Ovary (tissue), 9 donors: ENCODE data around the gene CFAP43. TPM values are rescaled to one million over a fixed set of nuclear protein-coding genes. Genes with fewer than 3 reads are reported as not detected.
"Not testable (repeated sequence)": the region's sequence is repeated elsewhere in the genome, so short reads cannot be mapped to it uniquely, and the experiment has no call there.

Experiments
- DNase-seq, 5 donors: peaks; one replicate each; pipeline ENCODE4 v3.0.0-alpha.2; 2019 to 2020
- H3K27ac ChIP-seq, 2 donors: fragments of 200-600 bp; one replicate each; pipeline versions ENCODE4 v1.5.1 to v1.8.0; 2019 to 2022
- H3K27me3 ChIP-seq: fragments of 200-600 bp; one replicate; pipeline ENCODE4 v1.8.0; 2022
- H3K36me3 ChIP-seq: fragments of 200-600 bp; sonication (generic); one replicate; pipeline ENCODE4 v1.5.1; 2019
- H3K4me1 ChIP-seq: one replicate; pipeline ENCODE4 v1.8.1; 2013; ENCODE audit warnings: mild to moderate bottlenecking, moderate library complexity; ENCODE audit not compliant: insufficient read depth
- H3K4me3 ChIP-seq: fragments of 200-600 bp; sonication (generic); one replicate; pipeline ENCODE4 v1.5.1; 2017
- H3K9me3 ChIP-seq, 2 donors: fragments of 200-600 bp in 1 of 2; sonication (generic) in 1 of 2; one replicate each; pipeline versions ENCODE4 v1.5.1 to v1.8.1; 2013 to 2019; ENCODE audit warnings: mild to moderate bottlenecking in 1 of 2, moderate library complexity in 1 of 2
- EP300 ChIP-seq: sonication (generic); formaldehyde crosslinking; IDR thresholded peaks from one replicate; pipeline ENCODE4 v1.6.1; 2017; ENCODE audit warnings: antibody characterized with exemption
- POLR2A ChIP-seq: fragments of 450-650 bp; IDR thresholded peaks from one replicate; pipeline ENCODE4 v1.6.1; 2017; ENCODE audit warnings: antibody characterized with exemption, mild to moderate bottlenecking, moderate library complexity
- WGBS, 3 donors: extraction: QIAGEN DNeasy Blood & Tissue Kit in 1 of 3; methylation state at CpG; one replicate each; pipeline versions ENCODE4 v1.1.5 to v1.1.7; 2013 to 2017; 5-methylcytosine and 5-hydroxymethylcytosine counted together
- intact Hi-C, 4 donors: fragments of 100-400 bp; cut with DNase I; formaldehyde crosslinking; loops; one replicate each; pipeline versions ENCODE4 v1.11.0 to v1.15.1; 2022 to 2023
- polyA plus RNA-seq, 2 donors: library from polyadenylated mRNA; stranded (reverse); fragments of 200-250 nt in 1 of 2; fragments of 350-450 nt in 1 of 2; fragmentation: Illumina TruSeq in 1 of 2; extraction: RNeasy Lipid Tissue Mini Kit (QIAGEN cat#74804) in 1 of 2; gene quantifications; one replicate each; pipeline ENCODE4 v1.2.3, GENCODE V29; 2013 to 2014
- total RNA-seq, 7 donors: library from RNA; depleted of rRNA in 2 of 7; stranded (reverse); fragments of >200 nt in 2 of 7; fragmentation: NEBNext Ultra II Directional in 3 of 7; extraction: Animal tissue kit (Norgen Biotek cat#: 25700) in 3 of 7; gene quantifications; one replicate each; pipeline versions ENCODE4 v1.1.0 to v1.2.4, GENCODE V29; 2016 to 2023
- TF ChIP-seq, protein P1 (sequence below), 3 donors: fragments of 450-650 bp in 2 of 3; fragments of 200-600 bp in 1 of 3; IDR thresholded peaks; one replicate each; pipeline versions ENCODE4 v1.5.1 to v1.8.0; 2016 to 2022; ENCODE audit warnings: antibody characterized with exemption in 3 of 3, mild to moderate bottlenecking in 1 of 3
- donor health status: DM: no; HTN: no; CAD: no; lungs with moderate emphysema.
- donor health status: DM: no; HTN: no; CAD: no.
- donor health status: Bipolar disorder and iron deficiency.
- donor health status: DM: yes; HTN: yes; CAD: no.
- donor health status: DM: no; HTN: no; CAD: no.
- donor health status: DM: yes; HTN: yes; CAD: no.

CFAP43 gene
- total and polyA plus RNA-seq, 9 donors: 1.1 to 58.6 (median 2.6) TPM

- no peak overlapping the region for H3K27ac ChIP-seq
- H3K4me1 ChIP-seq: peaks cover 4% of the 10 kb centered on the region
- intact Hi-C loops: no loop called here
- H3K9me3 ChIP-seq: no peaks in the 10 kb centered on the region
- no peak for DNase-seq
- TF ChIP-seq, protein P1, sequence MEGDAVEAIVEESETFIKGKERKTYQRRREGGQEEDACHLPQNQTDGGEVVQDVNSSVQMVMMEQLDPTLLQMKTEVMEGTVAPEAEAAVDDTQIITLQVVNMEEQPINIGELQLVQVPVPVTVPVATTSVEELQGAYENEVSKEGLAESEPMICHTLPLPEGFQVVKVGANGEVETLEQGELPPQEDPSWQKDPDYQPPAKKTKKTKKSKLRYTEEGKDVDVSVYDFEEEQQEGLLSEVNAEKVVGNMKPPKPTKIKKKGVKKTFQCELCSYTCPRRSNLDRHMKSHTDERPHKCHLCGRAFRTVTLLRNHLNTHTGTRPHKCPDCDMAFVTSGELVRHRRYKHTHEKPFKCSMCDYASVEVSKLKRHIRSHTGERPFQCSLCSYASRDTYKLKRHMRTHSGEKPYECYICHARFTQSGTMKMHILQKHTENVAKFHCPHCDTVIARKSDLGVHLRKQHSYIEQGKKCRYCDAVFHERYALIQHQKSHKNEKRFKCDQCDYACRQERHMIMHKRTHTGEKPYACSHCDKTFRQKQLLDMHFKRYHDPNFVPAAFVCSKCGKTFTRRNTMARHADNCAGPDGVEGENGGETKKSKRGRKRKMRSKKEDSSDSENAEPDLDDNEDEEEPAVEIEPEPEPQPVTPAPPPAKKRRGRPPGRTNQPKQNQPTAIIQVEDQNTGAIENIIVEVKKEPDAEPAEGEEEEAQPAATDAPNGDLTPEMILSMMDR (IDR thresholded peaks at IDR 0.05): no peak
- no peak for TF ChIP-seq EP300
- no peak for TF ChIP-seq POLR2A
- no peak overlapping the region for H3K4me3 ChIP-seq
- H3K36me3 ChIP-seq: no peaks in the 10 kb centered on the region
- H3K27me3 ChIP-seq: no peaks in the 10 kb centered on the region
Measured at GRCh38 chr10:104252368-104252767, 20.2 kb upstream of the CFAP43 start.

DNA sequence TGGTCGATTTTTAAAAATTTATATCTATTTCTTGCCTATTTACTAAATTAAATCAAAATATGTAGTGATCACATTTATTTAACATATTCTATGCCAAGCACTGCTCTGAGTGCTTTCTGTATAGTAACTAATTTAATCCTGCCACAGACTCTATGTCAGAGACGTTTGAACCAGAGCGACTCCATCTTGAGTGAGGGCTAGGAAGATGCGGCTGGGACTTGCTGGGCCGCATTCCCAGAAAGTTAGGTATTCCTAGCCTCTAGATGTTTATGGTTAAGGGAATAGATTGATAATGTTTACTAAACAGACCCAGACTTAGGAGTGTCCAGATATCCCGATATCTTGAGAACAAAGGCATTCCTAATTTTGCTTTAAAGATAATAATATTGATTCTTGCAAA, 19.3 kb upstream of the CFAP43 start:
- TF ChIP-seq POLR2A (no peak), EP300 (no peak)
- TF ChIP-seq, protein P1 (IDR thresholded peaks at IDR 0.05): no peak
- H3K27me3 ChIP-seq: no peaks in the 10 kb centered on the region
- H3K9me3 ChIP-seq: no peaks in the 10 kb centered on the region
- 79 to 85% (median 84%) methylated on average over 6 of the region's 6 CpGs for WGBS, 3 donors
- intact Hi-C loops: no loop called here
- H3K27ac ChIP-seq: no peak overlapping the region
- H3K36me3 ChIP-seq: no peaks in the 10 kb centered on the region
- DNase-seq: no peak
- no peak overlapping the region for H3K4me3 ChIP-seq
- H3K4me1 ChIP-seq: peaks cover 4% of the 10 kb centered on the region

- no peaks in the 10 kb centered on the region for H3K27me3 ChIP-seq
- no peak overlapping the region for H3K4me3 ChIP-seq
- H3K36me3 ChIP-seq: no peaks in the 10 kb centered on the region
- WGBS, 3 donors: 56 to 80% (median 64%) methylated on average over 1 of the region's 1 CpG
- no peak overlapping the region for H3K27ac ChIP-seq
- TF ChIP-seq POLR2A (no peak), EP300 (no peak)
- TF ChIP-seq, protein P1 (IDR thresholded peaks at IDR 0.05): no peak
- no peak for DNase-seq
- intact Hi-C loops: no loop called here
- H3K4me1 ChIP-seq: peaks cover 2% of the 10 kb centered on the region
- H3K9me3 ChIP-seq: no peaks in the 10 kb centered on the region
Measured at GRCh38 chr10:104250371-104250770, 18.2 kb upstream of the CFAP43 start.

DNA sequence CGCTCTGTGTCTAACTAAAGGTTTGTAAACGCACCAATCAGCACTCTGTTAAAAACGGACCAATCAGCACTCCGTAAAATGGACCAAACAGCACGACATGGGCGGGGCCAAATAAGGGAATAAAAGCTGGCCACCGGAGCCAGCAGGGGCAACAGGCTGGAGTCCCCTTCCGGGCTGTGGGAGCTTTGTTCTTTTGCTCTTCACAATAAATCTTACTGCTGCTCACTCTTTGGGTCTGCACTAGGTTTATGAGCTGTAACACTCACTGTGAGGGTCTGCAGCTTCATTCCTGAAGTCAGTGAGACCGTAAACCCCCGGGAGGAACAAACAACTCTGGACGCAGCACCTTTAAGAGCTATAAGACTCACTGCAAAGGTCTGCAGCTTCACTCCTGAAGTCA, 16.8 kb upstream of the CFAP43 start:
- H3K4me3 ChIP-seq, H3K4me1 ChIP-seq, DNase-seq, intact Hi-C loops, H3K27ac ChIP-seq, H3K36me3 ChIP-seq, H3K27me3 ChIP-seq, H3K9me3 ChIP-seq: not testable (repeated sequence)
- WGBS, 3 donors: 61 to 66% (median 65%) methylated on average over 11 of the region's 11 CpGs

- Histone ChIP-seq H3K9me3 (no peaks in the 10 kb centered on the region), H3K4me3 (no peak overlapping the region), H3K27me3 (no peaks in the 10 kb centered on the region), H3K36me3 (no peaks in the 10 kb centered on the region), H3K27ac (no peak overlapping the region), H3K4me1 (no peaks in the 10 kb centered on the region)
- DNase-seq: no peak
- intact Hi-C loops: no loop called here
- 75 to 79% (median 76%) methylated on average over 3 of the region's 3 CpGs for WGBS, 3 donors
- TF ChIP-seq EP300: no peak
- TF ChIP-seq, protein P1 (IDR thresholded peaks at IDR 0.05): no peak
- TF ChIP-seq POLR2A: no peak
Measured at GRCh38 chr10:104247513-104248146, 15.5 kb upstream of the CFAP43 start.
